ENCODE data around the gene GRID2IP.
"Not testable (repeated sequence)": the region's sequence is repeated elsewhere in the genome, so short reads cannot be mapped to it uniquely, and the experiment has no call there.

The GRID2IP gene

DNA sequence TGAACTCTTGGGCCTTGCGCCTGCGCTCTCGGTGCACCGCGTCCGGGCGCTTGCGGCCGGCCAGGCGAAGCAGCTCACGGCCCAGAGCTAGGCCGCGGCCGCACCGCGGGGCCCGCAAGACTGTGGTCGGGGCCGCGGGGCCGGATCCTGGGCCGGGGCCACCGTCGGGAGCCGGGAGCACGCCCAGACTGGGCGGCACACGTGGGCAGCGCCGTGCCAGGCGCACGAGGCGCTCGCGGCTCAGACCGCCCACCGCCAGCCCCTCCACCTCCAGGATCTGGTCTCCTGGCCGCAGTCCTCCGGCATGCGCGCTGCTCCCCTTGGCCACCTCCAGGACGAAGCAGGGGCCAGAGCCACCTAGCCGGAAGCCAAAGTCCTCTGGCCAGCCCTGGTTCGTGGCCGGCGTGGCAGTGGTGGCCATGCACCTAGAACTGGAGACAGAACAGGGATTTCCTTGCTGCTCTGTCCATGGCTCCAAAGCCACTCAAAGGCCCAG, at the start of gene GRID2IP:
Gene GRID2IP, minus strand, starts transcription at position 446 of the 496 bp plus-strand sequence. Its CDS starts 25 bp downstream, at position 421.
- DNase-seq = no peak

DNA sequence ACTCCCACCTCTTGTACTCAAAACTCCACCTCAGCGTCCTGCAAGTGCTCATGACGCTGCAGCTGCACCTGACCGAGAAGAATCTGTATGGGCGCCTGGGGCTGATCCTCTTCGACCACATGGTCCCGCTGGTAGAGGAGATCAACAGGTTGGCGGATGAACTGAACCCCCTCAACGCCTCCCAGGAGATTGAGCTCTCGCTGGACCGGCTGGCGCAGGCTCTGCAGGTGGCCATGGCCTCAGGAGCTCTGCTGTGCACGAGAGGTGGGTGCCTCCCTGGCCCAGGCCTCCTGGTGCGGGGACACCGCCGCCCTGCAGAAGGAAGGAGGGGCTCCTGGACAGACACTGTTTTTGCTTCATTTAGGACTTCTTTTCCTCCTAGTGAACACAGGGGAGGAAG, 48.8 kb upstream of the GRID2IP start:
- DNase-seq = no peak

DNA sequence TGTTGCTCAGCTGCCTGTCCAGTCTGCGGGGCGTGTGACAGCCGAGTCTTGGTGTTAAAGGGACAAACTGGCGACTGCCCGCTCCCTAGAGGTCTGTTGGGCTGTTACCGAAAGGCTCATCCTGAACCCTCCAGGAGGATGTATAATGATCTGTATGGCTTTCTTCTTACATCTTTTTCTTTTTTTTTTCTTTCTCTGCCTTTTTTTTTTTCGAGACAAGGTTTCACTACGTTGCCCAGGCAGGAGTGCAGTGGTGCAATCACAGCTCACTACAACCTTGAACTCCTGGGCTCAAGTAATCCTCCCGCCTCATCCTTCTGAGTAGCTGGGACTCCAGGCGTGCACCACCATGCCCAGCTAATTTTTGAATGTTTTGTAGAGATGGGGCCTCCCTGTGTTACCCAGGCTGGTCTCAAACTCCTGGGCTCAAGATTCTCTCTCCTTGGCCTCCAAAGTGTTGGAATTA, 39.4 kb upstream of the GRID2IP start:
- no peak for DNase-seq

- peak; percentile 85 to 90 for DNase-seq
These were observed 38.8 kb upstream of the GRID2IP start, which contains the start of gene INTS15 for GRCh38 chr7:6589829-6590644. TSS of gene INTS15 (plus strand) at chr7:6590021. CDS start at chr7:6590284, 263 bp downstream.

GRCh38 chr7:6589151-6589828, 38.0 kb upstream of the GRID2IP start:
- no peak for DNase-seq

DNA sequence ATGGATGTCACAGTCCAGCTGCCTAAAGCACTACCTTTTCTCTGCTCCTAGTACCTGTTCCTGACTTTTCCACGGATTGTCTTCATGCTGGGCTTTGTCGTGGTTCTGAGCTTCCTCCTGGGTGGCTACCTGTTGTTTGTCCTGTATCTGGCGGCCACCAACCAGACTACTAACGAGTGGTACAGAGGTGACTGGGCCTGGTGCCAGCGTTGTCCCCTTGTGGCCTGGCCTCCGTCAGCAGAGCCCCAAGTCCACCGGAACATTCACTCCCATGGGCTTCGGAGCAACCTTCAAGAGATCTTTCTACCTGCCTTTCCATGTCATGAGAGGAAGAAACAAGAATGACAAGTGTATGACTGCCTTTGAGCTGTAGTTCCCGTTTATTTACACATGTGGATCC, 37.3 kb upstream of the GRID2IP start:
- DNase-seq = no peak

- DNase-seq = not testable (repeated sequence)
These were observed 34.6 kb upstream of the GRID2IP start for GRCh38 chr7:6585746-6586432.

- no peak for DNase-seq
These were observed 28.2 kb upstream of the GRID2IP start for GRCh38 chr7:6579446-6579845.

GRCh38 chr7:6578114-6579084, 27.1 kb upstream of the GRID2IP start:
- no peak for DNase-seq

DNA sequence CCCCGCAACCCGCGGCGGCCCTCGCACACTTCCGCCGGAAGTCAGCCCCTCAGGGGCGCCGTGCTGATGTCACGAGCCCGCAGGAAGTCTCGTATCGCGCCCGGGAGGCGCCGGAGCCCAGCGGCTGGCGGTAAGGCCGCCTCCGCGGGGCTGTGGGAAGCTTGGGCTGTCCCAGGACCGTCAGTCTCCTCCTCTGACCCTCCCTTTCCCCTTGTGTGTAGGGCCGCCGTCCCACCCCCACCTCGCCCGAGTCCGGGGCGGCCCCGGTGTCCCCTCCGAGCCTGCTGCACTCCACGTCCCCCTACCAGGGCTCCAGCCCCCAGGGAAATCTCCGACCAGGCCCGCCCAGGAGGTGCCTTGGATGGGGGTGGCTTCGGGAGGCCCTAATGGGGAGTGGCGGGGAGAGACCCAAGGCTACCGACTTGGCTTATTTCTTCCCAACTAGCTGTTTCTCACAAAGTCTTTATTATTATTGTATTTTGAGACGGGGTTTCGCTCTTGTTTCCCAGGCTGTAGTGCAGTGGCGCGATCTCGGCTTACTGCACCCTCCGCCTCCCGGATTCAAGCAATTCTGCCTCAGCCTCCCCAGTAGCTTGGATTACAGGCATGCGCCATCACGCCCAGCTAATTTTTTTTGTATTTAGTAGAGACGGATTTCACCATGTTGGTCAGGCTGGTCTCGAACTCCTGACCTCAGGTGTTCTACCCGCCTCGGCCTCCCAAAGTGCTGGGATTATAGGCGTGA, 26.3 kb upstream of the GRID2IP start, which contains the start of gene ZDHHC4:
Gene ZDHHC4, plus strand, starts transcription at position 86 of the 745 bp plus-strand sequence. CDS start 3,108 bp downstream, outside the sequence.
- peak; percentile 90 to 93 for DNase-seq

DNA sequence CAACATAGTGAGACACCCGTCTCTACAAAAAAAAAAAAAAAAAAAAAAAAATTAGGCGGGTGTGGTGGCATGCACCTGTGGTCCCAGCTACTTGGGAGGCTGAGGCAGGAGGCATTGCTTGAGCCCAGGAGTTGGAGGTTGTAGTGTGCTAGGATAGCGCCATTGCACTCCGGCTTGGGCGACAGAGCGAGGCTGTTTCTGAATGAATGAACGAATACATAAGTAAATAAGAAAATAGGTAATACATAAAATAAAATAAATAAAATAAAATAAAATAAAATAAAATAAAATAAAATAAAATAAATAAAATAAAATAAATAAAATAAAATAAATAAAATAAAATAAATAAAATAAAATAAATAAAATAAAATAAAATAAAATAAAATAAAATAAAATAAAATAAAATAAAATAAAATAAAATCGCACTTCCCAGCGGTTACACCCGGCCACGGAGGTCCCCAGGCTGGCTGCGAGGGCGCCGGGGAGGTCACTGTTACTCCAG, 25.7 kb upstream of the GRID2IP start:
- peak in 1 of 2 experiments; percentile 34 for DNase-seq

GRCh38 chr7:6576024-6576866, 25.0 kb upstream of the GRID2IP start:
- DNase-seq = peak; percentile 37 to 49

DNA sequence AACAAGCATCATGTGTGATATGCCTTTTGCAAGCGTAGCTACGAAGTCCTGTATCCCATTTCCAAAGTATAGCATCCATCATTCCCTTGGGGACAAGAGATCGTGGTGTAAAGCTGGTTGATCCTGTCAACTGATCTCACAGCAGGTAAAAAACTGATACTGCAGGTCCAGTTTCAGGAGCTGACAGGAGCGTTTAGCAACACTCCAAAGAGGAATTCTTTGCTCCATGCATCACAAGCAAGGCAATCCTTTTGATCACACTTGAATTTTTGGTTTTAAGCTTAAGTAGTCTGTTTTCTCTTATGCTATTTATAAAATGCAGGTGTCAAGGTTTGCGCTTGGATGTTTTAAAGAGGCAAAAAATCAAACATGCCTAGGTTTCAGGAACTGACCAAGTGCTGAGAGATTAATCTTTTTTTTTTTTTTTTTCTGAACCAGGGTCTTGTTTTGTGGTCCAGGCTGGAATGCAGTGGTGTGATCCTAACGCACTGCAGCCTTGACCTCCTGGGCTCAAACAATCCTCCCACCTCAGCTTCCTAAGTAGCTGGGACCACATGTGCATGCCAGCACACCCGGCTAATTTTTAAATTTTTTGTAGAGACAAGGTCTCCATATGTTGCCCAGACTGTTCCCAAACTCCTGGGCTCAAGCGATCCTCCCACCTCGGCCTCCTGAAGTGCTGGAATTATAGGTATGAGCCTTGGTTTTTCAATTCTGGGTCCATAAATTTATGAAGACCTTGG, 24.2 kb upstream of the GRID2IP start:
- no peak for DNase-seq

DNA sequence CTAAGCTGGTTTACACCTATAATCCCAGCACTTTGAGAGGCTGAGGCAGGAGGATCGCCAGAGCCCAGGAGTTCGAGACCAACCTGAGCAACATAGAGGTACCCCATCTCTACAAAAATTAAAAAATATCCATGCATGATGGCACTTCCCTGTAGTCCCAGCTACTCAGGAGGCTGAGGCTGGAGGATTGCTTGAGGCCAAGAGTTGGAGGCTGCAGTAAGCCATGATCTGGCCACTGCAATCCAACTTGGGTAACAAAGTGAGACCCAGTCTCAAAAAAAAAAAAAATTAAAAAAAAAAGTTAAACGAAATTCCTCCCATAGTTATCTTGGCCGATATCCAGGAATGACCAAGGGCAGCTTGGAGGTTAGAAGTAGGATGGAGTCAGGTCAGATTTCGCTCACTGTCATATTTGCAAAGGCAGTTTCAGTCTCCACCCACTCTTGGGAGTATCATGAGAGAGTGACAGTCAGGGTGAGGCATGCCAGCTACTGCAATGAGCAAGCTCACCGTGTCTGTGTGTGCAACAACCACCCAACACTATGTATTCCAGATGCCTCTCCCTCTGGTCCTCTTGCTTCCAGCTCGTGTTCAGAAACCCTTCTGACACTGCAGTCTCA, 20.0 kb upstream of the GRID2IP start:
- DNase-seq = no peak

DNA sequence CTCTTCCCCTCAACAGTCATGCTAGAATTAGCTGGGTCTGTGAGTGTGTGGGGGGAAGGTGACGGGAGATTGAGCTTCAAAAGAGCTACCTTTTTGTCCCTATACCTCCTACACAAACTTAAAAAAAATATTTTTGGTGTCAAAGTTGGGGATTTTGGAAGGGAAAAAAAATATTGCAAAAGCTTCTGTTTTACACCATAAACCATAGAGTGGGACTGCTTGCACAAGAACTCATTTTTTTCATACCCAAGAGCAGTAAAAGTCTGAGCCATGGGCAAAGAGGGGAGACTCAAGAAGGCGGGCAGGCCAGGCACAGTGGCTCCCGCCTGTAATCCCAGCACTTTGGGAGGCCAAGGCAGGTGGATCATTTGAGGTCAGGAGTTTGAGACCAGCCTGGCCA, 16.6 kb upstream of the GRID2IP start:
- no peak for DNase-seq

- no peak for DNase-seq
These were observed 14.4 kb upstream of the GRID2IP start for GRCh38 chr7:6565655-6566054.

DNA sequence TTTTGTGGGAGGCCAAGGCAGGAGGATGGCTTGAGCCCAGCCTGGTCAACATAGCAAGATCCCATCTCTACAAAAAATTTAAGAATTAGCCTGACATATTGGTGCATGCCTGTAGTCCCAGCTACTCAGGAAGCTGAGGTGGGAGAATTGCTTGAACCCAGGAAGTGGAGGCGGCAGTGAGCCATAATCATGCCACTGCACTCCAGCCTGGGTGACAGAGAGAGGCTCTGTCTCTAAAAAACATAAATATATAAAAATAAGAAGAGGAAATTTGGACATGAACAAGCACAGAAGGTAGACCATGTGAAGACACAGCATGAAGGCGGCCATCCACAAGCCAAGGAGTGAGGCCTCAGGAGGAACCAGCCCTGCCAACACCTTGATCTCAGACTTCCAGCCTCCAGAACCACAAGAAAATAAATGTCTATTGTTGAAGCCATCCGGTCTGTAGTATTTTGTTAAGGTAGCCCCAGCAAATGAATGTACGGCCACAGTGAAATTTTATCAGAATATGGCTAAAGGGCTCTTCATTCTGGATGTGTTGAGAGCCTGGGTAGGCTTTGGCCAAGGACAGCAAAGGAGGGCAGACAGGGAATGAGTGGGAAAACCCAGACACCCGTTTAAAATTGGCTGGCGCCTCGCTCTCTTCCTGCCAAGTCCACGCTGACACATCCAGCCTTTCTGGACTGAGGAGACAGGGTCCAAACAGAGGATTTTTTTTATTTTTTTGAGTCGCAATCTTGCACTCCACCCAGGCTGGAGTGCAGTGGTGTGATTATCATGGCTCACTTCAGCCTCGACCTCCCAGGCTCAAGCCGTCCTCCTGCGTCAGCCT, 12.9 kb upstream of the GRID2IP start:
- DNase-seq = no peak

DNA sequence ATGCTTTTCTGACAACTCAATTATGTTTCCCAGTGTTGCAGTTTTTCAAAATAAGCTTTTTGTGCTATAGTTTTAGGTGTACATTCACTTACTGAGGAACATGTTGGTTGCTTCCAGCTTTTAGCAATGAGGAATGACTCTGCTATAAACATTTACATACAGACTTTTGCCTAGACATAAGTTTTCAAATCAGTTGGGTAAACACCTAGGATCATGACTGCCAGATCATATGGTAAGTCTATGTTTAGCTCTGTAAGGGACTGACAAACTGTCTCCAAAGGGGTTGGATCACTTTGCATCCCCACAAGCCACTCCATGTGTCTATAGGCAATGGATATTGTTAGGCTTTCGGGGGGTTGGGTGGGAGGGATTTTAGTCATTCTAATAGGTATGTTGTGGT, 10.8 kb upstream of the GRID2IP start:
- no peak for DNase-seq

Measured in activated T-cell treated with anti-CD3 and anti-CD28 coated beads, Interleukin-2, amount 50 U/mL, for 48 hours (primary cell).